GM23248 (cell line): ENCODE results near the gene PRR29. TPM values are rescaled to one million over a fixed set of nuclear protein-coding genes. Genes with fewer than 3 reads are reported as not detected.
A peak's percentile ranks its signal among the peaks of the same experiment; 100 is the strongest.

Experiments used
- DNase-seq: peaks from one replicate; pipeline ENCODE4 v3.0.0-alpha.2; 2015
- H2AFZ ChIP-seq: fragments of 200-600 bp; sonication (generic); 2 replicates; pipeline ENCODE4 v1.6.1; 2016; ENCODE audit warnings: antibody characterized with exemption
- H3F3A ChIP-seq: fragments of 200-600 bp; sonication (generic); 2 replicates; pipeline ENCODE4 v1.6.1; 2016; ENCODE audit warnings: mild to moderate bottlenecking, antibody characterized with exemption, mixed run types; ENCODE audit not compliant: insufficient read depth
- H3K27ac ChIP-seq: fragments of 200-600 bp; sonication (generic); 2 replicates; pipeline ENCODE4 v1.5.1; 2016; ENCODE audit warnings: mild to moderate bottlenecking
- H3K27me3 ChIP-seq: fragments of 200-600 bp; sonication (generic); replicated peaks from 2 replicates; pipeline ENCODE4 v1.6.1; 2016; ENCODE audit warnings: mild to moderate bottlenecking; ENCODE audit not compliant: insufficient read depth
- H3K36me3 ChIP-seq: fragments of 200-600 bp; sonication (generic); 2 replicates; pipeline ENCODE4 v1.6.1; 2016; ENCODE audit warnings: low read depth, mild to moderate bottlenecking
- H3K4me1 ChIP-seq: fragments of 200-600 bp; sonication (generic); 2 replicates; pipeline ENCODE4 v1.6.1; 2016; ENCODE audit warnings: mild to moderate bottlenecking; ENCODE audit not compliant: insufficient read depth
- H3K4me2 ChIP-seq: fragments of 200-600 bp; sonication (generic); one replicate; pipeline ENCODE4 v1.6.1; 2016; ENCODE audit warnings: mild to moderate bottlenecking; ENCODE audit not compliant: unreplicated experiment
- H3K4me3 ChIP-seq: fragments of 200-600 bp; sonication (generic); 2 replicates; pipeline ENCODE4 v1.5.1; 2016; ENCODE audit warnings: mild to moderate bottlenecking
- H3K79me2 ChIP-seq: fragments of 200-600 bp; sonication (generic); 2 replicates; pipeline ENCODE4 v1.6.1; 2016; ENCODE audit warnings: mild to moderate bottlenecking; ENCODE audit not compliant: insufficient read depth
- H3K9ac ChIP-seq: fragments of 200-600 bp; sonication (generic); 2 replicates; pipeline ENCODE4 v1.6.1; 2016; ENCODE audit warnings: mild to moderate bottlenecking
- H3K9me2 ChIP-seq: fragments of 200-600 bp; sonication (generic); 2 replicates; pipeline ENCODE4 v1.6.1; 2016; ENCODE audit warnings: mixed run types, mild to moderate bottlenecking, moderate library complexity; ENCODE audit not compliant: insufficient read depth
- H3K9me3 ChIP-seq: fragments of 200-600 bp; sonication (generic); one replicate; pipeline ENCODE4 v1.6.1; 2017; ENCODE audit warnings: low read depth
- H4K20me1 ChIP-seq: fragments of 200-600 bp; sonication (generic); 2 replicates; pipeline ENCODE4 v1.6.0; 2016; ENCODE audit not compliant: insufficient read depth
- EZH2 ChIP-seq: fragments of 200-600 bp; sonication (generic); IDR thresholded peaks from 2 replicates; pipeline ENCODE4 v1.6.1; 2018; ENCODE audit warnings: antibody characterized with exemption, mild to moderate bottlenecking; ENCODE audit not compliant: insufficient read depth, poor library complexity, severe bottlenecking
- EZH2phosphoT487 ChIP-seq: fragments of 200-600 bp; sonication (generic); IDR thresholded peaks from 2 replicates; pipeline ENCODE4 v1.6.1; 2018; ENCODE audit warnings: antibody characterized with exemption, moderate library complexity, mild to moderate bottlenecking, low read depth; ENCODE audit not compliant: insufficient read depth
- WGBS, 2 experiments: methylation state at CpG; one replicate each; pipeline ENCODE4 v1.1.6; 2015 to 2017; ENCODE audit warnings: low lambda C conversion rate in 2 of 2, low coverage in 1 of 2; ENCODE audit errors: missing lambda C conversion rate in 2 of 2; 5-methylcytosine and 5-hydroxymethylcytosine counted together
- in situ Hi-C: fragments of 300-500 bp; cut with MboI; formaldehyde crosslinking; loops from 2 replicates; pipeline ENCODE4 v1.15.0; 2020
- polyA plus RNA-seq: library from polyadenylated mRNA; unstranded; fragments of >200 nt; fragmentation: Nextera tagmentation; extraction: Ambion mirVana; gene quantifications from 2 replicates; pipeline ENCODE4 v1.2.1, GENCODE V29; 2016
- total RNA-seq: library from RNA; depleted of rRNA; stranded (reverse); fragments of >200 nt; shearing (Covaris generic); gene quantifications from 2 replicates; pipeline ENCODE4 v1.2.3, GENCODE V29; 2014

Gene PRR29
- total and polyA plus RNA-seq, 2 experiments from 2014 or later, result not detected

- Histone ChIP-seq H3F3A (peaks cover 5% of the 10 kb centered on the region; the same call in 1 of the 2 replicates), H3K9ac (no peak overlapping the region), H2AFZ (no peak overlapping the region), H3K36me3 (no peaks in the 10 kb centered on the region), H3K79me2 (no peaks in the 10 kb centered on the region), H3K4me2 (no peak overlapping the region), H3K27me3 (no peaks in the 10 kb centered on the region), H3K9me2 (no peaks in the 10 kb centered on the region), H3K27ac (no peak overlapping the region), H4K20me1 (no peaks in the 10 kb centered on the region), H3K4me3 (no peak overlapping the region), H3K4me1 (peaks cover 11% of the 10 kb centered on the region), H3K9me3 (no peaks in the 10 kb centered on the region)
- DNase-seq, result no peak
- WGBS, 2 experiments, result 82% methylated on average over 4 to 5 of the region's 5 CpGs
- TF ChIP-seq EZH2, result no peak
- no peak for TF ChIP-seq EZH2phosphoT487
- in situ Hi-C loops, result no loop called here
These were observed 9.7 kb downstream of the PRR29 start for GRCh38 chr17:64007838-64008282.

- no peak for TF ChIP-seq EZH2phosphoT487
- TF ChIP-seq EZH2, result no peak
- H3K4me3 ChIP-seq, result no peak overlapping the region
- no peaks in the 10 kb centered on the region for H3K9me3 ChIP-seq
- no peaks in the 10 kb centered on the region for H3K36me3 ChIP-seq
- H2AFZ ChIP-seq, result no peak overlapping the region
- H3K9me2 ChIP-seq, result no peaks in the 10 kb centered on the region
- WGBS, 2 experiments, result 77 to 80% methylated on average over 5 of the region's 5 CpGs
- peaks cover 11% of the 10 kb centered on the region for H3K4me1 ChIP-seq
- no peak overlapping the region for H3K9ac ChIP-seq
- H4K20me1 ChIP-seq, result no peaks in the 10 kb centered on the region
- no peak for DNase-seq
- no peak overlapping the region for H3K27ac ChIP-seq
- H3F3A ChIP-seq, result peaks cover 5% of the 10 kb centered on the region; the same call in 1 of the 2 replicates
- no peaks in the 10 kb centered on the region for H3K27me3 ChIP-seq
- in situ Hi-C loops, result no loop called here
- H3K4me2 ChIP-seq, result no peak overlapping the region
- H3K79me2 ChIP-seq, result no peaks in the 10 kb centered on the region
These were observed 10.2 kb downstream of the PRR29 start for GRCh38 chr17:64008346-64008745.

DNA sequence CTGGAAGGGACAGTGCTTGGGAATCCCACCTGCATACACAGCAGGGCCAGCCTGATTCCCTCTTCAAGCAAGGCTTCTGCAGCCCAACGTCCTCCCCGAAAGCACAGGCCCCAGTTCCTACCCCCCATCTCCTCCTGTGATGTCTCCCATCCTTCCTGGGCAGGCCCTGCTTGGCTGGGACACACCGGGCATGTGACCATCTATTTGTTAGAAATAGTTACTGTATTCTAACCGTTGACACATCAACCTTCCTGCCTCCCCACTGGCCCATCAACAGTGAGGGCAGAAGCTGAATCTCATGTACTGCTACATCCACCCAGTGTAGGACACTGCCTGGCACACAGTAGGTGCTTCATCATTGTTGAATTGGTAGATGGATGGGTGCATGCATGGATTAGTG is 10.7 kb downstream of the PRR29 start:
- no peaks in the 10 kb centered on the region for H3K9me3 ChIP-seq
- no peaks in the 10 kb centered on the region for H4K20me1 ChIP-seq
- H2AFZ ChIP-seq, result no peak overlapping the region
- DNase-seq, result no peak
- no peak for TF ChIP-seq EZH2phosphoT487
- no peak for TF ChIP-seq EZH2
- 80 to 81% methylated on average over 4 of the region's 4 CpGs for WGBS, 2 experiments
- H3K27me3 ChIP-seq, result no peaks in the 10 kb centered on the region
- H3K9ac ChIP-seq, result no peak overlapping the region
- no peaks in the 10 kb centered on the region for H3K9me2 ChIP-seq
- H3K27ac ChIP-seq, result no peak overlapping the region
- H3K4me3 ChIP-seq, result no peak overlapping the region
- in situ Hi-C loops, result no loop called here
- H3K4me1 ChIP-seq, result peaks cover 11% of the 10 kb centered on the region
- peaks cover 5% of the 10 kb centered on the region; the same call in 1 of the 2 replicates for H3F3A ChIP-seq
- H3K4me2 ChIP-seq, result no peak overlapping the region
- H3K79me2 ChIP-seq, result no peaks in the 10 kb centered on the region
- H3K36me3 ChIP-seq, result no peaks in the 10 kb centered on the region

DNA sequence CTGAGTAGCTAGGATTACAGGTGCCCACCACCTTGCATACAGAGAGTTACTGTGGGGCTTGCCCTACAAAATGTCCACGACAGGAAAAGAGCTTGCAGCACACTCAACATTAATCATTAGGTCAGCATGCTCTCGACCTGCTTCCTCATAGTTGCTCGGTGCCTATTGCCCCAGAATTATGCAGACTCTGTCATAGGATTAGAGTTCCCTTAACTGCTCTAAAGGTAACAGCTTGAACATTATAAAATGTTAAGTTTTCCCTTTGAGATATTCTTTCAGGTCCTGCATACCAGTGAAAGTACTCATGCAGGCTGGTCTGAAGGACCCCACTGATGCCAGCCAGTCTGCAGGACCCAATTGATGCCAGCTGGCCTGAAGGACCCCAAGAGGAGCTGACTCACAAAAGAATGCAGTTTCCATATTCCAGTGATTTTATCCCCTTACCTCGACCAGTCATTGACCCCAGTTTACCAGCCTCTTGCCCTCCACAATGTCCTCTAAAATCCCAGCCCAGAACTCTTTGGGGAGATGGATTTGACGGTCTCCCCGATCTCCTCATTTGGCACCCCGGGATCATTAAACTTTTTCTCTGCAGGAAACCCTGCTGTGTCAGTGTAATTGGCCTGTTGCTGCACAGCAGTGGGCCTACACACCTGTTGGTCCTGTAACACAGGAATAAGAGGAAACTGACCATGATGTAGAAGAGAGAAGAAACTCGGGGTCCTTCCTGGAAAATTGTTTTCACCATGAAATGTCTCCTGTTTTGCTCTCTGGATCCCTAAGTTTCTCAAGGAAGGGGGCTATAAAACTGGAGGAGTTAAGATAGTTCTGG is 11.6 kb downstream of the PRR29 start:
- no peaks in the 10 kb centered on the region for H4K20me1 ChIP-seq
- TF ChIP-seq EZH2, result no peak
- no peak for TF ChIP-seq EZH2phosphoT487
- peaks cover 5% of the 10 kb centered on the region; the same call in 1 of the 2 replicates for H3F3A ChIP-seq
- H3K9me2 ChIP-seq, result no peaks in the 10 kb centered on the region
- no peaks in the 10 kb centered on the region for H3K36me3 ChIP-seq
- H3K9ac ChIP-seq, result no peak overlapping the region
- in situ Hi-C loops, result no loop called here
- no peak overlapping the region for H2AFZ ChIP-seq
- no peaks in the 10 kb centered on the region for H3K9me3 ChIP-seq
- no peak overlapping the region for H3K27ac ChIP-seq
- WGBS, 2 experiments, result 51 to 53% methylated on average over 8 of the region's 8 CpGs
- no peak overlapping the region for H3K4me2 ChIP-seq
- DNase-seq, result peak; percentile 64
- no peaks in the 10 kb centered on the region for H3K79me2 ChIP-seq
- no peak overlapping the region for H3K4me3 ChIP-seq
- H3K4me1 ChIP-seq, result peaks cover 11% of the 10 kb centered on the region
- no peaks in the 10 kb centered on the region for H3K27me3 ChIP-seq
